ENCODE results near the gene CLCN4.

The CLCN4 gene

GRCh38 chrX:10166731-10167151, 10.0 kb downstream of the CLCN4 start:
- DNase-seq (ENCODE audit: low read depth, low spot score): no peak

- no peak for DNase-seq (ENCODE audit: low read depth, low spot score)
These were observed 10.8 kb downstream of the CLCN4 start for GRCh38 chrX:10167573-10167972.

GRCh38 chrX:10168226-10168625, 11.5 kb downstream of the CLCN4 start:
- no peak for DNase-seq (ENCODE audit: low read depth, low spot score)

GRCh38 chrX:10169175-10169574, 12.4 kb downstream of the CLCN4 start:
- DNase-seq (ENCODE audit: low read depth, low spot score): no peak

- DNase-seq (ENCODE audit: low read depth, low spot score): no peak
These were observed 14.5 kb downstream of the CLCN4 start for GRCh38 chrX:10171249-10171648.

- DNase-seq (ENCODE audit: low read depth, low spot score): no peak
These were observed 16.1 kb downstream of the CLCN4 start for GRCh38 chrX:10172877-10173276.

GRCh38 chrX:10173331-10173900, 16.6 kb downstream of the CLCN4 start:
- peak; percentile 81 for DNase-seq (ENCODE audit: low read depth, low spot score)

- no peak for DNase-seq (ENCODE audit: low read depth, low spot score)
These were observed 17.3 kb downstream of the CLCN4 start for GRCh38 chrX:10174051-10174450.

- DNase-seq (ENCODE audit: low read depth, low spot score): no peak
These were observed 18.0 kb downstream of the CLCN4 start for GRCh38 chrX:10174810-10175209.

- DNase-seq (ENCODE audit: low read depth, low spot score): peak; percentile 28
These were observed 18.6 kb downstream of the CLCN4 start for GRCh38 chrX:10175319-10175871.

GRCh38 chrX:10176121-10177003, 19.6 kb downstream of the CLCN4 start:
- no peak for DNase-seq (ENCODE audit: low read depth, low spot score)

GRCh38 chrX:10177004-10177396, 20.2 kb downstream of the CLCN4 start:
- no peak for DNase-seq (ENCODE audit: low read depth, low spot score)

GRCh38 chrX:10177601-10178000, 20.8 kb downstream of the CLCN4 start:
- no peak for DNase-seq (ENCODE audit: low read depth, low spot score)

- no peak for DNase-seq (ENCODE audit: low read depth, low spot score)
These were observed 22.2 kb downstream of the CLCN4 start for GRCh38 chrX:10178866-10179463.

- DNase-seq (ENCODE audit: low read depth, low spot score): no peak
These were observed 27.0 kb downstream of the CLCN4 start for GRCh38 chrX:10183760-10184159.

- no peak for DNase-seq (ENCODE audit: low read depth, low spot score)
These were observed 27.6 kb downstream of the CLCN4 start for GRCh38 chrX:10184411-10184810.

GRCh38 chrX:10186355-10186754, 29.6 kb downstream of the CLCN4 start:
- no peak for DNase-seq (ENCODE audit: low read depth, low spot score)

- no peak for DNase-seq (ENCODE audit: low read depth, low spot score)
These were observed 30.6 kb downstream of the CLCN4 start for GRCh38 chrX:10187421-10187820.

- peak; percentile 46 for DNase-seq (ENCODE audit: low read depth, low spot score)
These were observed 32.8 kb downstream of the CLCN4 start for GRCh38 chrX:10189317-10190268.

- DNase-seq (ENCODE audit: low read depth, low spot score): peak; percentile 51
These were observed 33.6 kb downstream of the CLCN4 start for GRCh38 chrX:10190367-10190766.

- DNase-seq (ENCODE audit: low read depth, low spot score): no peak
These were observed 36.8 kb downstream of the CLCN4 start for GRCh38 chrX:10193587-10193986.

Measured in smooth muscle cell of the brain vasculature (primary cell).